Regular cardiac myocyte (primary cell): ENCODE data around the gene ANG. TPM values are rescaled to one million over a fixed set of nuclear protein-coding genes. Genes with fewer than 3 reads are reported as not detected.

Experiments
- total RNA-seq: library from RNA; depleted of rRNA; stranded (reverse); fragments of >200 nt; gene quantifications from 2 replicates; pipeline ENCODE4 v1.2.3, GENCODE V29; 2014

The ANG gene
- 6.7 and 10.1 TPM in 2 replicates for total RNA-seq

DNA sequence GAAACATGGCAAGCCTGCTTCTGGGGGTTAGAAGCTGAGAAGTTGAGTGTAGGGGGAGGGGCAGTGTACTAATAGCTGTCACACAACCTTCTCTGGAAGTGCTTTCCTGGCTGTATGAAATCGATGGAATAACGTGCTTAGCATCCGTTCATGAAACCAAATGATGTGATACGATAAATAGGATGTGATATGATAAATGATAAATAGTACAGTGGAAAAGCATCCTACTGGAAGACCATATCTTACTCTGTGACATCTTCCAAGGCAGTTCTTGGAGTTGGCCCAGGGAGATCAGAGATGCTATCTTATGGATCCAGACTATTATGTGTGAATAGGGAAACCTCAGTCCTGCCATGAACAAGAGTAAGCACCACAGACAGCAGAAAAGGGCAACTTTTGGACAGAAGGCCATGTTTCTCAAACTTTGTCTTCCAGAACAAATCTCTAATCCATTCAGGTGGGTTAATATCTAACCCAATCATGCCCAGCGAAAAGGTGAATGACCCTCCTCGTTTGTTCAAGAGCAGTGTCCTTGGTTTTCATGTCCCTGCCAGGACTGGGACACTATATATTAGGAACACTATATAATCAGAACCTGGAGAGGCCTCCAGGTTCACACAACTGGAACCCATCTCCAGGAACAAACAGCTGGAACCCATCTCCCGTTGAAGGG, at the start of gene ANG:
Gene ANG, plus strand, starts transcription at position 598 of the 673 bp plus-strand sequence. CDS start 4,801 bp downstream, outside the sequence.

DNA sequence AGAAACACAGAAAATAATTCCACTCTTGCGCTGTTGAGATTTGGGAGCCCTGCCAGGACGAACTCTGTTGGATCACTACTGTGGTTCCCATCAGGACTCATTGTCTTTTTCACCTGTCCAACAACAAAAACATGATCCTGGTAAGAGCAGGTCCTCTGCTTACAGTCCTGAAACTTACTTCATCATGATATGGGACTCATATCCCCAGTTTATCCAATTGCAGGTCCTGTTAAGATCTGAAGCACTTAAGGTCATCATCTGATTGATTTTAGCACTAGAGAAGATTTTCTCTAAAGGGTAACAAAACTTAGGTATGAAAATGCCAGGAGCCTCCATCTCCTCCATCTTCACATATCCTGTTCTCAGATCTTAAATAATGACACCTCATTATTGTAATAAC, 47.0 kb upstream of the ANG start, which contains the start of gene OR6S1:
Gene OR6S1, minus strand, starts transcription at position 101 of the 400 bp plus-strand sequence. Its CDS starts 0 bp downstream, at position 101.

DNA sequence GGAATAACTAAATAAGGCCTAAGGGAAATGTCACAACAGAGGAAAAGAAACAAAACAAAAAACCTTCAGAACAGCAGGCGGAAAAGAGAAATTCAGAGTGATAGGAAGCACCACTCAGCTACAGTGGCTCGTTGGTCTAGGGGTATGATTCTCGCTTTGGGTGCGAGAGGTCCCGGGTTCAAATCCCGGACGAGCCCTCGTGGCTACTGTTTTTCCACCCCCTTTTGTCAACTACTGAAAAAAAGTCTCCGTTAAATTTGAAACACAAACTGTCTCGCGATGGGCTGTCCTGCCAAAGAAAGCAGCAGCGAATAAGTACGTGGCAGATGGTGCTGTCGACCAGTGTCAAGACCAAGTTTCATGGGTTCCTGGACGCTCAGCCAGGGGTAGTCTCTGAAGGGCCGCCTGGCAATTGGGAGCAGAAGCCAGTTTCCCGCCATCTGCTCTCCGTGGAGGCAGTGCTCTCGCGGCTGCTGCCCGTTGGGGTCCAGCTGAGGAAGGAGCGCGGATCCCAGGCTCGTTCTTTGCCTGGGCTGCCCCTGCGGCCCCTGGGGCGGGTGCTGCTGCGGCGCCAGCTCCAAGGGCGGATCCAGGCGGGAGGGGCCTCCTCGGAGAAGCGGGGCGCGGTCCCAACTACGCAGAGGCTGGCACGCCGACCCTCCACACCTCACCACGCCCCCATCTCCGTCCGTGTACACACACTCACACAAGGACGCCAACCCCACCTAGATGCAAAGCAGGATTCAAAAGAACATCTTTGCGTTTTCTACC, 4.5 kb upstream of the ANG start, which contains the start of gene RNASE4:
Gene RNASE4, plus strand, starts transcription at position 670 of the 771 bp plus-strand sequence. CDS start 14,812 bp downstream, outside the sequence.

Other genes with a start within 250 kb of the ANG start
- 27.9 and 58.1 TPM in 2 replicates for gene OSGEP, start 234.0 kb upstream of the ANG start, total RNA-seq
- 41.4 and 144 TPM in 2 replicates for gene APEX1, start 233.5 kb upstream of the ANG start, total RNA-seq
- gene PIP4P1, start 227.3 kb upstream of the ANG start, total RNA-seq, result 12.1 and 22.8 TPM in 2 replicates
- gene PNP, start 219.4 kb upstream of the ANG start, total RNA-seq, result 47.1 and 164 TPM in 2 replicates
- not detected in 2 replicates for gene RNASE10, start 183.2 kb upstream of the ANG start, total RNA-seq
- not detected in 2 replicates for gene RNASE9, start 127.7 kb upstream of the ANG start, total RNA-seq
- not detected in 2 replicates for gene RNASE11, start 100.8 kb upstream of the ANG start, total RNA-seq
- gene RNASE12, start 97.4 kb upstream of the ANG start, total RNA-seq, result not detected in 2 replicates
- not detected in 2 replicates for gene OR6S1, start 47.1 kb upstream of the ANG start, total RNA-seq
- gene RNASE4, start 4.2 kb upstream of the ANG start, total RNA-seq, result 9.4 and 38.9 TPM in 2 replicates
- not detected in 2 replicates for gene EDDM3A, start 57.1 kb downstream of the ANG start, total RNA-seq
- gene EDDM3B, start 79.6 kb downstream of the ANG start, total RNA-seq, result not detected in 2 replicates
- gene RNASE6, start 92.5 kb downstream of the ANG start, total RNA-seq, result not detected in 2 replicates
- 0.96 and 5.4 TPM in 2 replicates for gene RNASE1, start 114.1 kb downstream of the ANG start, total RNA-seq
- not detected in 2 replicates for gene RNASE3, start 202.6 kb downstream of the ANG start, total RNA-seq